Muscle of leg (tissue), 11 donors: ENCODE data around the gene CALHM5. TPM values are rescaled to one million over a fixed set of nuclear protein-coding genes. Genes with fewer than 3 reads are reported as not detected.
A peak's percentile ranks its signal among the peaks of the same experiment; 100 is the strongest.

Experiments used
- DNase-seq: peaks from one replicate; pipeline ENCODE4 v3.0.0; 2013
- H3K27ac ChIP-seq: one replicate; pipeline ENCODE4 v1.5.1; 2013; ENCODE audit warnings: mild to moderate bottlenecking, low read length, control low read depth
- H3K27me3 ChIP-seq: one replicate; pipeline ENCODE4 v1.6.1; 2013; ENCODE audit warnings: low read length; ENCODE audit not compliant: control insufficient read depth, insufficient read depth
- H3K36me3 ChIP-seq: one replicate; pipeline ENCODE4 v1.6.1; 2013; ENCODE audit warnings: low read length; ENCODE audit not compliant: control insufficient read depth, insufficient read depth
- H3K4me1 ChIP-seq: one replicate; pipeline ENCODE4 v1.6.1; 2013; ENCODE audit warnings: low read length; ENCODE audit not compliant: control insufficient read depth, insufficient read depth
- H3K4me3 ChIP-seq: one replicate; pipeline ENCODE4 v1.5.1; 2013; ENCODE audit warnings: low read length, control low read depth
- H3K9me3 ChIP-seq: replicated peaks from 2 replicates; pipeline ENCODE4 v1.6.1; 2013; ENCODE audit warnings: low read depth, low read length; ENCODE audit not compliant: control insufficient read depth
- WGBS: methylation state at CpG from one replicate; pipeline ENCODE4 v1.1.5; 2013; ENCODE audit warnings: missing lambda C conversion rate; ENCODE audit not compliant: insufficient coverage; 5-methylcytosine and 5-hydroxymethylcytosine counted together
- polyA plus RNA-seq, 8 donors: library from polyadenylated mRNA; unstranded; fragments of 120-200 nt; gene quantifications; one replicate each; pipeline versions ENCODE4 v1.2.1 to v1.2.3, GENCODE V29; 2013; ENCODE audit warnings: inconsistent platforms in 1 of 8, low replicate concordance in 1 of 8; ENCODE audit not compliant: insufficient read length in 8 of 8, insufficient read depth in 1 of 8
- total RNA-seq: library from RNA; stranded (reverse); fragments of 120-200 nt; gene quantifications from one replicate; pipeline ENCODE4 v1.2.4, GENCODE V29; 2013

CALHM5 gene
- total and polyA plus RNA-seq, 9 donors = 1.9 to 4.1 (median 2.7) TPM

DNA sequence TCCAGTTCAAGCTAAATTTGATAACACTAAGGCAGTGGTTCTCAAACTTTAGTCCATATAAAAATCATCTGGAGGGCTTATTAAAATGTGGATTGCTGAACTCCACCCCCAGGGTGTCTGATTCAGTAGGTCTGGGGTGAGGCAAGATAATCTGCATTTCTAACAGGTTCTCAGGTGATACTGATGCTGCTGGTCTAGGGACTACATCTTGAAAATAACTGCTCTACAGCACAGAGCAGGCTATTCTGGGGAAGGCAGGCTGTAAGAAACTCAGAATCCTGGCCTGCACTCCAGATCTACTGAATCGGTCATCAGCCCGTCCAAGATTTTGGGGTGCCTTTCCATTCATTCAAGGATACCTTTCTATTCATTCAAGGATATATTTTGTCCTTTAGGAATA lies 11.5 kb downstream of the CALHM5 start:
- Histone ChIP-seq H3K4me3 (no peak overlapping the region), H3K36me3 (no peaks in the 10 kb centered on the region), H3K27ac (no peak overlapping the region), H3K4me1 (no peaks in the 10 kb centered on the region), H3K27me3 (no peaks in the 10 kb centered on the region), H3K9me3 (no peaks in the 10 kb centered on the region)
- no peak for DNase-seq
- WGBS = no CpG with 5 or more reads among the region's 2 CpGs

- WGBS = no CpG with 5 or more reads among the region's 2 CpGs
- no peaks in the 10 kb centered on the region for H3K9me3 ChIP-seq
- no peak overlapping the region for H3K4me3 ChIP-seq
- H3K36me3 ChIP-seq = no peaks in the 10 kb centered on the region
- no peak for DNase-seq
- no peaks in the 10 kb centered on the region for H3K4me1 ChIP-seq
- no peaks in the 10 kb centered on the region for H3K27me3 ChIP-seq
- no peak overlapping the region for H3K27ac ChIP-seq
Measured at GRCh38 chr6:116524236-116524635, 12.8 kb downstream of the CALHM5 start.

- H3K27ac ChIP-seq = no peak overlapping the region
- no peaks in the 10 kb centered on the region for H3K4me1 ChIP-seq
Measured at GRCh38 chr6:116528133-116528532, 16.7 kb downstream of the CALHM5 start.

DNA sequence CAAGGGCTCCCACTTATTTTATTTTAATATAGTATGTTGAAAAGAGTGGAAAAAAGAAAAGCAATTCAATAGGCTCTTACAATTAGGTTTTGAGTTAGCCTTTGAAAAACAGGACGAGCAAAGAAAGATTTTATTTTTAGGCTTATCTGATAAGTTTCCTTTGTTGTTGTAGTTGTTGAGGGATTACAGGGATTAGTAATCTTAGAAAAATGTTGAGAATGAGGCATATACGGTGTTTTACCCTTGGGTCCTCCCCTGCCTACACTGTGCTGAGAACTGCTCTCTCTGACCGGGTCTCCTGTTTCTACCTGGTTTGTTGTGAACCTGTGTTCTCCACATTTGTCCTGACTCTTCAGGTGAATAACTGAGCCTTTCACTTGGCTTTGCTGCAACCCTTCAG lies 17.3 kb downstream of the CALHM5 start:
- no peaks in the 10 kb centered on the region for H3K27me3 ChIP-seq
- no peak overlapping the region for H3K27ac ChIP-seq
- no peaks in the 10 kb centered on the region for H3K36me3 ChIP-seq
- H3K4me1 ChIP-seq = no peaks in the 10 kb centered on the region
- WGBS = 40% methylated on average over 1 of the region's 3 CpGs
- no peak for DNase-seq
- no peak overlapping the region for H3K4me3 ChIP-seq
- H3K9me3 ChIP-seq = no peaks in the 10 kb centered on the region

More at GRCh38 chr6:116528133-116528532, 16.7 kb downstream of the CALHM5 start:
- Histone ChIP-seq H3K36me3 (no peaks in the 10 kb centered on the region), H3K27me3 (no peaks in the 10 kb centered on the region), H3K4me3 (no peak overlapping the region), H3K9me3 (no peaks in the 10 kb centered on the region)
- no peak for DNase-seq
- WGBS = no CpG with 5 or more reads among the region's 1 CpG

GRCh38 chr6:116529466-116530290 lies 18.2 kb downstream of the CALHM5 start:
- Histone ChIP-seq H3K4me1 (no peaks in the 10 kb centered on the region), H3K9me3 (no peaks in the 10 kb centered on the region), H3K36me3 (no peaks in the 10 kb centered on the region), H3K4me3 (no peak overlapping the region), H3K27ac (no peak overlapping the region), H3K27me3 (no peaks in the 10 kb centered on the region)
- no CpG with 5 or more reads among the region's 3 CpGs for WGBS
- no peak for DNase-seq

DNA sequence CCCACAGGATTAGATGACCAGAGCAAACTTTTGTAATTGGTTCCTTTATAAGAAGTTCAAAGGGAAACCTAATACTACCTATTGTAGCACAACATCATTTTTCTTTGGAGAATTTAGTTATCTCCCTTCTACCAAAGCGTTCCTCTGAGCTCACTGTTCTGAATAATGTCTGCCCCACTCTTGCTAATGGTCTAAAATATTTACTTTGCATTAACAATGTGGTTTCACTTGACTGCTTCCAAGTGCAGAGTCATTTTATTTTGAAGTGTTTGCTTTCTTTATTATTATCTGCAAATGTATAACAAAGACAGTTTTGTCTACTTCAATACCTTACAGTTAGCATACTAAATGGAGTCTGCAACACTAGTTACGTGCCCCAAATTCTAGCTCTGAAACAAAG lies 19.0 kb downstream of the CALHM5 start:
- no peak overlapping the region for H3K27ac ChIP-seq
- no peaks in the 10 kb centered on the region for H3K36me3 ChIP-seq
- no peak overlapping the region for H3K4me3 ChIP-seq
- H3K27me3 ChIP-seq = no peaks in the 10 kb centered on the region
- H3K4me1 ChIP-seq = no peaks in the 10 kb centered on the region
- DNase-seq = no peak
- no peaks in the 10 kb centered on the region for H3K9me3 ChIP-seq
- no CpG with 5 or more reads among the region's 2 CpGs for WGBS

- DNase-seq = peak; percentile 77
- no peaks in the 10 kb centered on the region for H3K36me3 ChIP-seq
- H3K9me3 ChIP-seq = no peaks in the 10 kb centered on the region
- no peaks in the 10 kb centered on the region for H3K4me1 ChIP-seq
- H3K27me3 ChIP-seq = no peaks in the 10 kb centered on the region
- H3K27ac ChIP-seq = no peak overlapping the region
- no peak overlapping the region for H3K4me3 ChIP-seq
- no CpG with 5 or more reads among the region's 12 CpGs for WGBS
Measured at GRCh38 chr6:116531675-116532570, 20.5 kb downstream of the CALHM5 start.

DNA sequence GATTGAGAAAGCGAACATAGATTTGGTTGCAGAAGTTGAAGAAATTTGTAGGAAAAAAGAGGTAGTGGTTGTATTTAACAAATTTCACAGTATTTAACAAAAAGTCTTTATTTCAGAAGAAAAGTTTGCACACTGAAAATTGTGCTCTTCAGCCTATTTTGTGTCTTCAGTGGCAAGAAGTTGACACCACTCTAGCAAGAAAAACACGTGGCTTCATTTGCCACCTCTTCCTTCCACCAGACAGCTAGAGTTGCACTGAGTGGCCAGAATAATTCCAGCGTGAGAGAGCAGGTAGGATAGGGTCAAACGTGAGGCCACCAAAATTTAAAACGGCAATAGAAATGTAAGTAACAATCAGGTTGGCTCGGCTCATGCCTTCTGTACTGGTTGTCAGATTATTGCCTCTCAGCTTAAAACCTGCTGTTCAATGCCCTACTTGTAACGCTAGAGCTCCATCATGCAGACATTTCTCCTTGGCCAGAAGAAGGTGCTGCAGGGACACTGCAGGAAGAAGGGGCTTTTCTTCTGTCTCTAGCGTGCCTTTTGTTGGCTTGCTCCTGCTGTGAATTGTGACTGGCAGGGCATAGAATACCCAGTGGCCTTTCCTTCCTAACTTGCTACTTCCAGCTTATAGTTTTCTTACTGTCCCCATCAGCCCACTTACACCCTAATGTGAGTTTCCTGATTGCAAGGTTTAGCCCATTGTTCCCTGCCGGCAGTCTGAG lies 22.0 kb downstream of the CALHM5 start:
- H3K9me3 ChIP-seq = no peaks in the 10 kb centered on the region
- DNase-seq = no peak
- 42% methylated on average over 6 of the region's 9 CpGs for WGBS

DNA sequence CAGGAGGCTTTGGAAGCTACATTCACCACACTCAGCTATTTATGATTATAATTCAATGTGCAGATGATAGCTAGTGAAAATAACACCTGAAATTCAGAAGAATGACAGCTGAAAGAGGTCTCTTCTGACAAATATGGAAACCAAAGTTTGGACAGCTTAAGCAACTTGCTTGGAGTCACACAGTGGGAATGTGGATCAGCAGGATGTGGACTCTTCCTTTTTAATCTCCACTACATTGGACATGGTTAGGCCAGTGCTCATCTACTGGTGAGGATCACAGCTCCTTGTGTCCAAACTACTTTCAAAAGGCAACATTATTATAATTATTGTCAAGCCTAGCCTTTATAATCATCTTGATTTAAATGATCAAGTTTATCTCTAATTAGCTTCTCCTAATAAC lies 23.7 kb downstream of the CALHM5 start:
- Histone ChIP-seq H3K36me3 (no peaks in the 10 kb centered on the region), H3K9me3 (no peaks in the 10 kb centered on the region), H3K4me3 (no peak overlapping the region)

More for the DNA sequence above, 22.0 kb downstream of the CALHM5 start:
- Histone ChIP-seq H3K36me3 (no peaks in the 10 kb centered on the region), H3K27ac (no peak overlapping the region), H3K27me3 (no peaks in the 10 kb centered on the region), H3K4me1 (no peaks in the 10 kb centered on the region), H3K4me3 (no peak overlapping the region)

DNA sequence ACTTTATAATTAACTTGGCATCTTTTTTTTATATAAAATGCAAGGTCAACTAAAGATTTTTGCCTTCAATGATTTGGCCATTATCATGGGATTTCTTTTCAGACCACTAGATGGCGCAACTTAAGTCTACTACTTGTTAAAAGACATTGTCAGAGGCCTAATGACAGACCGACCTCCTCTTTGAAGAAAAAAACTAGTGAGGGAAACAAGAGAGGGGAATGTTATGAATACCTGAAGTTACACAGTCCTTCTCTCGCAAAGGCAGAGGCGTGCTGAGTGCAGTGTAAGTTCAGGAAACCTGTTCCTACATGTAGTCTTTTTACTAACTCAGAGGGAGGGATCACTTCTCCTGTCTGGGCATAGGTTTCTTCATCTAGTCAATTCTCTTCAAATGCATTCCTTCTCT lies 24.8 kb downstream of the CALHM5 start:
- no peak overlapping the region for H3K27ac ChIP-seq
- no peaks in the 10 kb centered on the region for H3K27me3 ChIP-seq
- DNase-seq = peak; percentile 63
- no CpG with 5 or more reads among the region's 4 CpGs for WGBS
- H3K36me3 ChIP-seq = no peaks in the 10 kb centered on the region
- H3K4me1 ChIP-seq = no peaks in the 10 kb centered on the region
- no peaks in the 10 kb centered on the region for H3K9me3 ChIP-seq
- no peak overlapping the region for H3K4me3 ChIP-seq

More for the DNA sequence above, 23.7 kb downstream of the CALHM5 start:
- no peaks in the 10 kb centered on the region for H3K27me3 ChIP-seq
- no peaks in the 10 kb centered on the region for H3K4me1 ChIP-seq
- H3K27ac ChIP-seq = no peak overlapping the region
- no peak for DNase-seq
